ENCODE results near the gene ZNF33B.
A peak's percentile ranks its signal among the peaks of the same experiment; 100 is the strongest.
"Not testable (repeated sequence)": the region's sequence is repeated elsewhere in the genome, so short reads cannot be mapped to it uniquely, and the experiment has no call there.

Gene ZNF33B

DNA sequence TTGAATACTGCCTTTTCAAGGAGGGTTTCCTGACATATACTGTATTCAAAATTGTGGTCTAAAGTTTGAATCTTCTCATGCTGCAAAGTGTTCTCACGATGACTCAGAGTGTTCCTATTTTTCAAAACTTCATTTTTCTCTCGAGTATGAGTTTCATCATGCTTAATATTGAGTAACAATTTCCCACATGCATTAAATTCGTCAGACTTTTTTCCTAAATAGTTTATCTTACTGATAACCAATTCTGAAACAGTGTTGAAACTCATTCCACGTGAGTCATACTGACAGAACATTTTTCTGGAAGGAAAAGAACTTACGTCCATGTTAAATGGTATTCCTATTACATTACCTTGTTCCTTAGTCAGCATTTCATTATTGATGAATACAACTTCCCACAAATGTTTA is 44.1 kb downstream of the ZNF33B start:
- no peak for DNase-seq (ENCODE audit: low read depth, low spot score)
- no peak overlapping the region for H3K4me3 ChIP-seq (ENCODE audit: low read depth, low read length)
- in situ Hi-C loops (cut with HindIII; ENCODE audit: low sequenced_read_pairs), result no loop called here
- TF ChIP-seq CTCF (IDR thresholded peaks at IDR 0.05; ENCODE audit: low read depth, low read length), result no peak

GRCh38 chr10:42593284-42593683 is 45.1 kb downstream of the ZNF33B start:
- no peak overlapping the region for H3K4me3 ChIP-seq (ENCODE audit: low read depth, low read length)
- no peak for TF ChIP-seq CTCF (IDR thresholded peaks at IDR 0.05; ENCODE audit: low read depth, low read length)
- in situ Hi-C loops (cut with HindIII; ENCODE audit: low sequenced_read_pairs), result no loop called here
- peak; percentile 8 for DNase-seq (ENCODE audit: low read depth, low spot score)

GRCh38 chr10:42583828-42584227 is 54.5 kb downstream of the ZNF33B start:
- no peak for DNase-seq (ENCODE audit: low read depth, low spot score)
- H3K4me3 ChIP-seq (ENCODE audit: low read depth, low read length), result no peak overlapping the region
- in situ Hi-C loops (cut with HindIII; ENCODE audit: low sequenced_read_pairs), result no loop called here
- TF ChIP-seq CTCF (IDR thresholded peaks at IDR 0.05; ENCODE audit: low read depth, low read length), result no peak

DNA sequence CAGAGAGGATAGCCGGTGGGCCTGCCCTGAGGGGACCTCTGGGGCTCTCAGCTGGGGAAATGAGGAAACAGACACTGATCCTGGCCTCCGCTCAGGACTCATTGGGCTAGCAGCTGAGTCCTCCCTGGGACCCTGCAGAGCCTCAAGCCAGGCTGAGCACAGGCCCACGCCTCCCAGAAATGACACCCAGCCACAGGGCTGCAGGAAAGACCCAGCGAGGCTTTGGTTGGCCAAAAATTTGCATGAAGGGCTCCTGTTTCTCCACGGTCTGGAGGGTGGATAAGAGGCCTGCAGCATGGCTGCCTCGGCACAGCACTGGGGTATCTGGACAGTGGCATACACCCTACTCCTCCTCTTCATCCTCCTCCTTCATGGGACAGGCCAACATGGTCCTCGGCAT is 60.4 kb downstream of the ZNF33B start:
- no peak overlapping the region for H3K4me3 ChIP-seq (ENCODE audit: low read depth, low read length)
- in situ Hi-C loops (cut with HindIII; ENCODE audit: low sequenced_read_pairs), result no loop called here
- TF ChIP-seq CTCF (IDR thresholded peaks at IDR 0.05; ENCODE audit: low read depth, low read length), result no peak
- DNase-seq (ENCODE audit: low read depth, low spot score), result no peak

DNA sequence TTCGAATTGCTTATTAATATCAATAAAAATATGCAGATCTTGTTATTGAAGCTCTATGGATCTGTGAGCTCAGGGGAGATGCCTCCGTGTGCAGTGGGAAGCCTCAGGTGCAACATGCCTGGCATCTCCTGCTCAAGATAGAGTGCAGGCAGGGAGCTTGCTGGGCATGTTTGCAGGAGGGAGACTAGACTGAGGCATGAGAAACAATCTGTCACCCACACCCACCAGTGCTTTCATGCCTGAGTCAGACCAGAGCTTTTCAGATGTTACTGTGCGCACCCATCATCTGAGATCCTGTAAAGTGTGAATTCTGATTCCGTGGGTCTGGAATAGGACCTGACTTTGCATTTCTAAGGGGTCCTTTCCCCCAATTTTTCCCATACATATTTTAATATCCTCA is 62.0 kb downstream of the ZNF33B start:
- TF ChIP-seq CTCF (IDR thresholded peaks at IDR 0.05; ENCODE audit: low read depth, low read length), result no peak
- in situ Hi-C loops (cut with HindIII; ENCODE audit: low sequenced_read_pairs), result no loop called here
- no peak overlapping the region for H3K4me3 ChIP-seq (ENCODE audit: low read depth, low read length)
- DNase-seq (ENCODE audit: low read depth, low spot score), result no peak

DNA sequence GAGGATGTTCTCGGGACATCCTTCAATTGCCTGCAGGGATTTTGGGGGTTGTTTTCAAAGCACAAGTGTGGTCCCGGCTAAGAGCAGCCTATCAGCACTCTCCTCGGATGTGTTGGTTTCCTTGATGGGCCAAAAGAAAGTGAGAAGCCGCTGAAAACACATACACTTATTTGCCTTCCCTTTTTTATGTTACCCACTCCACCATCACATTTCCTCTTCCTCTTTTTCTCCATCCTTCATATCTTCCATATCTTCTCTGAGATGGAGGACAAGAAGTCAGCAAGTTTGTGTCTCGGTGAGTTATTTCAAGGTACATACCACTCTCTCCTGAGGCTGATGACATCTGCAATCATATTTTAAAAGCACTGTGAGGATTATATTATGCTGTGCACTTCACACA is 64.0 kb downstream of the ZNF33B start:
- no peak overlapping the region for H3K4me3 ChIP-seq (ENCODE audit: low read depth, low read length)
- DNase-seq (ENCODE audit: low read depth, low spot score), result no peak
- in situ Hi-C loops (cut with HindIII; ENCODE audit: low sequenced_read_pairs), result no loop called here
- no peak for TF ChIP-seq CTCF (IDR thresholded peaks at IDR 0.05; ENCODE audit: low read depth, low read length)

- no peak for TF ChIP-seq CTCF (IDR thresholded peaks at IDR 0.05; ENCODE audit: low read depth, low read length)
- in situ Hi-C loops (cut with HindIII; ENCODE audit: low sequenced_read_pairs), result no loop called here
- no peak for DNase-seq (ENCODE audit: low read depth, low spot score)
- H3K4me3 ChIP-seq (ENCODE audit: low read depth, low read length), result no peak overlapping the region
These were observed 81.4 kb downstream of the ZNF33B start for GRCh38 chr10:42556931-42557330.

GRCh38 chr10:42553576-42553975 is 84.8 kb downstream of the ZNF33B start:
- DNase-seq (ENCODE audit: low read depth, low spot score); in situ Hi-C loops (cut with HindIII; ENCODE audit: low sequenced_read_pairs); H3K4me3 ChIP-seq (ENCODE audit: low read depth, low read length): not testable (repeated sequence)
